ENCODE data around the gene ZC3HAV1. TPM values are rescaled to one million over a fixed set of nuclear protein-coding genes. Genes with fewer than 3 reads are reported as not detected.
A peak's percentile ranks its signal among the peaks of the same experiment; 100 is the strongest.

ZC3HAV1 gene
- total and polyA plus RNA-seq, 2 of the 13 experiments (the other 11 are each of a cell fraction or from before 2014, with no cell fraction given): 12.7 to 23.7 TPM

GRCh38 chr7:139133335-139134139, 24.0 kb upstream of the ZC3HAV1 start (continued):
- TF ChIP-seq ZNF646 (CRISPR knock-in tag; IDR thresholded peaks at IDR 0.05) (no peak), TRIM22 (IDR thresholded peaks at IDR 0.05) (no peak), ZNF761 (CRISPR knock-in tag; conservative IDR thresholded peaks at IDR 0.05) (peak; percentile 43; the same call in 1 of the 2 replicates), JUN (CRISPR knock-in tag; IDR thresholded peaks at IDR 0.05) (0 out of 2 replicates have a peak, but pooled peaks have one; percentile 43), ZNF639 (CRISPR knock-in tag; conservative IDR thresholded peaks at IDR 0.05) (peak; percentile 55; the same call in 1 of the 2 replicates), ZNF672 (CRISPR knock-in tag; IDR thresholded peaks at IDR 0.05) (peak; percentile 91; the same call in 1 of the 2 replicates), SAP130 (CRISPR knock-in tag; IDR thresholded peaks at IDR 0.05; ENCODE audit: low read depth) (peak; percentile 99), TBX2 (CRISPR knock-in tag; IDR thresholded peaks at IDR 0.05; ENCODE audit: borderline replicate concordance) (peak; percentile 82), KDM3A (CRISPR knock-in tag; IDR thresholded peaks at IDR 0.05; ENCODE audit: low read depth) (peak; percentile 92), ZNF556 (CRISPR knock-in tag; IDR thresholded peaks at IDR 0.05; ENCODE audit: borderline replicate concordance) (peak; percentile 79; the same call in 1 of the 2 replicates), MXD4 (CRISPR knock-in tag; IDR thresholded peaks at IDR 0.05) (peak; percentile 94; the same call in 1 of the 2 replicates), PRDM10 (CRISPR knock-in tag; IDR thresholded peaks at IDR 0.05; ENCODE audit: low read depth) (peak; percentile 80), ZBTB20 (CRISPR knock-in tag; IDR thresholded peaks at IDR 0.05; ENCODE audit: borderline replicate concordance, low read depth) (peak; percentile 67; the same call in 1 of the 2 replicates), IRF2 (CRISPR knock-in tag; IDR thresholded peaks at IDR 0.05) (peak; percentile 96), ATF7-NPFF (CRISPR knock-in tag; IDR thresholded peaks at IDR 0.05; ENCODE audit: low read depth) (peak; percentile 81), ARNT2 (CRISPR knock-in tag; IDR thresholded peaks at IDR 0.05; ENCODE audit: low read depth) (peak; percentile 76)
